ENCODE results near the gene TIAM1.

Gene TIAM1, protein sequence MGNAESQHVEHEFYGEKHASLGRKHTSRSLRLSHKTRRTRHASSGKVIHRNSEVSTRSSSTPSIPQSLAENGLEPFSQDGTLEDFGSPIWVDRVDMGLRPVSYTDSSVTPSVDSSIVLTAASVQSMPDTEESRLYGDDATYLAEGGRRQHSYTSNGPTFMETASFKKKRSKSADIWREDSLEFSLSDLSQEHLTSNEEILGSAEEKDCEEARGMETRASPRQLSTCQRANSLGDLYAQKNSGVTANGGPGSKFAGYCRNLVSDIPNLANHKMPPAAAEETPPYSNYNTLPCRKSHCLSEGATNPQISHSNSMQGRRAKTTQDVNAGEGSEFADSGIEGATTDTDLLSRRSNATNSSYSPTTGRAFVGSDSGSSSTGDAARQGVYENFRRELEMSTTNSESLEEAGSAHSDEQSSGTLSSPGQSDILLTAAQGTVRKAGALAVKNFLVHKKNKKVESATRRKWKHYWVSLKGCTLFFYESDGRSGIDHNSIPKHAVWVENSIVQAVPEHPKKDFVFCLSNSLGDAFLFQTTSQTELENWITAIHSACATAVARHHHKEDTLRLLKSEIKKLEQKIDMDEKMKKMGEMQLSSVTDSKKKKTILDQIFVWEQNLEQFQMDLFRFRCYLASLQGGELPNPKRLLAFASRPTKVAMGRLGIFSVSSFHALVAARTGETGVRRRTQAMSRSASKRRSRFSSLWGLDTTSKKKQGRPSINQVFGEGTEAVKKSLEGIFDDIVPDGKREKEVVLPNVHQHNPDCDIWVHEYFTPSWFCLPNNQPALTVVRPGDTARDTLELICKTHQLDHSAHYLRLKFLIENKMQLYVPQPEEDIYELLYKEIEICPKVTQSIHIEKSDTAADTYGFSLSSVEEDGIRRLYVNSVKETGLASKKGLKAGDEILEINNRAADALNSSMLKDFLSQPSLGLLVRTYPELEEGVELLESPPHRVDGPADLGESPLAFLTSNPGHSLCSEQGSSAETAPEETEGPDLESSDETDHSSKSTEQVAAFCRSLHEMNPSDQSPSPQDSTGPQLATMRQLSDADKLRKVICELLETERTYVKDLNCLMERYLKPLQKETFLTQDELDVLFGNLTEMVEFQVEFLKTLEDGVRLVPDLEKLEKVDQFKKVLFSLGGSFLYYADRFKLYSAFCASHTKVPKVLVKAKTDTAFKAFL (N-terminal part only)

DNA sequence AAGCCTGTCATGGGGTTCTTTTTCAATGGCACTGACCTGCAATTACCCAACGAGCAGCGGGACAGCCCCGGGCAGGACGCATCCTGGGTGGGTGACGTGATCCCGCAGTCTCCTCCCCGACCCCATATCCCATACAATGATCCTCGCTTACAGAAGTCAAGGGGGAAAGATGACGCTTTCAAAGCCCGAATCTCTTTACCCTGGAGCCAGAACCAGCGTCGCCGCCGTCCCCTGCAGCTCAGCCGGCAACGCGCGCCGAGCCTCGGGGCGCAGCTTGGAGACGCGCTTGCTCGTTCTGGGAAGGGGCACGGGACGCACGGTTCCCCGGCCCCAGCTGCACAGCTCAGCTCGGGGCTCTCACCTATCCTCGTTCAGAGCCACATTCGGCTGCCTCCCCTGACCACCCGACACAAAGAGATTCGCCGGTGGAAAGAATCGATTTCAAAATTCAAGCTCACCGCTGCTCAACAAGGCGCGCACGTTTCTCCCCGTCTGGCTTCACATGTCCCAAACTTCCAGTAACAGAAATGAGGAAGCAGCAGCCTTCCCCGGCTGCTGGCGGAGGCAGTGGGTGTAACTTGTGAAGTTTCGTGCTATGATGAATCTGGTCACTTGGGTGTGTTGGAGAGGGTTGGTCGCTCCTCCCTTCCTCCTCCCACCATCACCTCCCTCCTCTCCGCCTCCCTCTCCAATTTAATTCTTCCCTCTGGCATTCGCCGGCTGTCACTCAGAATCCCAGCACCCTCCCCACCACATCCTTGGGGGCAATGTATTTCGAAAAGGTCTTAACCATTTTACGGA, at the start of gene TIAM1:
TSS of gene TIAM1 (minus strand) at position 582 of the 801 bp plus-strand sequence. CDS start 77,289 bp downstream, outside the sequence.
- DNase-seq, result no peak

DNA sequence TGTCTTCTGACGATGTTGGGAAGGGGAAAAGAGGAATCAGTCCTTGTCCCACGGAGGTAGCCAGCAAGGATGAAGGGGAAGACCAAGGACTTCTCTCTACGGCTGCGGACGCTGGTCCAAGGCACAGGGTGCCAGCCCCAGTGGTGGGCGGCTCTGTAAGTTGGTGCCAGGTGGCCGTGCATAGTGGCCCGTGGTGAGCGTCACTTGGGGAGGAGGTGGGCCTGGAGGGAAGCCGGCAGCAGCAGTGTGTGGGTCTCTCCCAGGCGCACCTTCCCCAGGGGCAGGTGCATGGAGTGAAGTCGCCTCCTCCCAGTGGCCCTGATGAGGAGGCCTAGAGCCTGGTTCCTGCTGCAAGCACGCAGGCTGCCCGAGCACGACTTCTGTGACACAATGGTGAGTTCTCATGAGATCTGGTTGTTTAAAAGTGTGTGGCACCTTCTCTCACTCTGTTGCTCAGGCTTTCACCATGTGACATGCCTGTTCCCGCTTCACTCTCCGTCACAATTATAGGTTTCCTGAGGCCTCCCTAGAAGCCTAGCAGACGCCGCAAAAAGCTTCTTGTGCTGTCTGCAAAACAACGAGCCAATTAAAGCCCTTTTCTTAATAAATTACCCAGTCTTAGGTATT, 43.6 kb upstream of the TIAM1 start:
- no peak for DNase-seq

DNA sequence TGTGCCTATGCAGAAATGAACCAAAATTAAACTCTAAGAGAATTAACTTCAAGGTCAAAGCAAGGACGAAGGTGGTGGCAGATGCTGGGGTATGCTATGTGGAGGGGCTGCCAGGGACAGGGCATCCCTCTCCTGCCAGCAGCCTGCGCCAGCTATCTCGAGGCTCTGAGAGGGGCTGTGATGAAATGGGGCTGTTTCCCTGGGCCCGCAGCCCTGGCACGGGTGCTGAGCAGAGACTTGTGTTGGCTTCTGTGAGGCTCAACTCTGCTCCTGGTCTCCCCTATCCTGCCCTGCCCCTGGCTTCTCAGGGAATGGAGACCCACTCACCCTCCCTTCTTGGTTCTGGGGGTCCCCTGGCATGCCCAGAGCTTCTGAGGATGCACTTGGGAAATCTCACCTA, 41.9 kb upstream of the TIAM1 start:
- DNase-seq, result no peak

DNA sequence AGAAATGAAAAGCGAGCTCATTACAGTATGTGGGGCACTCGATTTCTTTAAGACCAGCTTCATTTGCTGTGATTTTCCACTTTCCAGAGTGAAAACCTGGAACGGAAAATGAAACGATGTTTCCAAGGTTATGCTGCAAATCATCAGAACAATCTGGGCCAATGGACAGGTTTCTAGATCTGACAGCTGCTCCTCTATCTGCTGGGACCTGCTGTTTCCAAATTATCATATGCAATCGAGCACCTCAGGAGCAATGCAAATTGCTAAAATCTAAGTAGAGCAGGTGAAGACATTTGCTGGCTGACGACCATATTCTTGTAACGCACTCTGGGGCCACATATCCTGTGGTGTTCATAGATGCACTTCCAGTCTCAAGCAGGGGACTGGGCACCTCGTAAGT, 39.7 kb upstream of the TIAM1 start:
- DNase-seq, result no peak

DNA sequence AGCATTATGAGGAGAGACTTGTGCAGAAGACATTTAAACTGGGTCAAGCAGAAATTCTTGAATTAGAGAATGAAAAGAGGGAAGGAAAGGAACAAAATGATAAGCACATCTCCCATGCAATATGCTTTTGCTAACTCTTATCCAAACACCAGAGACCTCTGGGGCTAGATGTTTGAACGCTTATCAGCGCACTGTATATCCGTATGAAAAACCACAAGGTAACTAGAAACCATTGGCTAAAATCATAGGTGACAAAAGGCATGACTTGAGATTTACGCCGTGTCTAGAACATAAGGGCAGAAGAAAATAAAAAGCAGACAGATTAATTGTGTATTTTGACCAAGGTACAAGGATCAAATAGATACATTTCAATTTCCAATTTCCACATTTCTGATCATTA, 38.0 kb upstream of the TIAM1 start:
- DNase-seq, result no peak

DNA sequence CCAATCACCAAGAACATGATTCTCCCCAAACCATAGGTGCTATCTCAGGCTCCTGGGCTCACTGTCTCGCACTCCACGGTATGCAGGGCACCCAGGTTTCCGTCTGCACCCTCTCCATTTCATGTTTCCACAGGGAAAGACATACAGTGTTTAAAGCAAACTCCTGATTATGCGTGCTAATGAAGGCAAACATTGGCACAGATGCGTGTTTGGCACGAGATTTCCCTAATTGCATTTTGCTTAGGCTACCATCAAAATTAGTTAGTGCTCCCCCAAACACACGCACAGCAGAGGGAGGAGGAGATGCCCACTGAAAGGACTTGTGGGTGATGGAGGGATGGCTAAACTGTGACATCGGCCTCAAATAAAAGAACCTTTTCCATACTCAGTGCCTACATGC, 32.2 kb upstream of the TIAM1 start:
- no peak for DNase-seq

DNA sequence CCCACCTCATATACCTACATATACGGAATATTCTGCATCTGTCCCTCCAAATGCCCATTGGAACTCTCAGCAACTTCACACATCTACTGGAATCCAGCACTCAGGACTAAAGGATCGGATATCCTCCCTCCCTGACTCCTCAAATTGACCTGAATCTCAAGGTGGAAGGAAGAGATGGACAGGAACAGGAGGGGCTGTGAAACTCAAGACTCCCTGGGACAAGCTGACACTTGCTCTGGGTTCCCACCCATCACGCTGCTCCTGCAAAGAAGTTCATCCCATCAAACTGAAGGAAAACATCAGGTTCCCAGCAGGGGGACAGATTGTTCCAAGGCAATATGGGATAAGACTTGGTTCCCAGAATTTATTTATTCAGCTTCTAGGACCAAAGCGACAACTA, 30.3 kb upstream of the TIAM1 start:
- no peak for DNase-seq

DNA sequence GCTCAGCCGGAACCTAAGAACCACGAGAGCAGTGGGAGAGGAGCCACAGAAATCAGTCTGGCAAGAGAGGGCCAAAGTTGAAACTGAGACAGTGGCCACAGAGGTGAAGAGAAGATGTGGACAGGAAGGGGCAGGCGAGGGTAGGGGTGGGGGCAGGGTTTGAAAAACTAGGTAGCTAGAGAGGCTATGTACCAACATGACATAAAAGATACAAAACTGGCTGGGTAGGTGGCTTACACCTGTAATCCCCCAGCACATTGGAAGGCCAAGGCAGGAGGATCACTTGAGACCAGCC, 28.4 kb upstream of the TIAM1 start:
- DNase-seq, result no peak

DNA sequence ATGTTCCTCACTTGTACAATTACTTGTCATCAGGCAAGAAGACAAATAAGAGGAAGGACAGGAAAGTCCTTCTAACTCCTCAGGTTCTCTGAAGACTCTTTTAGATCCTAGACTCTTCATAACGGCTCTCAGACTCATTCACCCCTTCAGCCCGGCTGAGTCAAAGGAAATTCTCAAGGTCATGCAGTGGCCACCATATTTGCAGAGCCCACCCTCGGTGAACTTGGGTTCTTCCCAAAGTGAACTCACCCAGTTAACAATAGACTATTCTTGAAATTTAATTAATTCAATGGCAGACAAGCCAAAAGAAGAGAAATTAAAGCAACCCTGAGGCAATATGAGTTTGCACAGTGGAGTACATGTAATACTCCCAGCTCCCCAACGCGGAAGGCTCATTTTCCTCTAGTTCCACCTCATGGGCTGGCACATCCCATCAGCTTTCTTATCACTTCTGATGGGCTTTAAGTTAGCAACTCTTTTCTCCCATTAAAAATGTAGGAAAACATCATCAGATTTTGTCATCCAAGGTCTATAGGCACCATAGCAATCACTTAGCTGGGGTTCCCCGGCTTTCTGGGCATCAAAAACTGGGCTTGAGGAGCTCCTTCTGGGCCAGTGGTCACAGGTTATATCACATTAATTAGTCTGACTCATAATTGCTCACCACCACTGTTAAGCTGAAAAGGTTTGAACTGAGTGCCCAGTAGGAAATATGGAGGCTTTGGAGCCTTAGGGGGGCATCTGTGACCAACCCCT, 27.8 kb upstream of the TIAM1 start:
- DNase-seq, result no peak

DNA sequence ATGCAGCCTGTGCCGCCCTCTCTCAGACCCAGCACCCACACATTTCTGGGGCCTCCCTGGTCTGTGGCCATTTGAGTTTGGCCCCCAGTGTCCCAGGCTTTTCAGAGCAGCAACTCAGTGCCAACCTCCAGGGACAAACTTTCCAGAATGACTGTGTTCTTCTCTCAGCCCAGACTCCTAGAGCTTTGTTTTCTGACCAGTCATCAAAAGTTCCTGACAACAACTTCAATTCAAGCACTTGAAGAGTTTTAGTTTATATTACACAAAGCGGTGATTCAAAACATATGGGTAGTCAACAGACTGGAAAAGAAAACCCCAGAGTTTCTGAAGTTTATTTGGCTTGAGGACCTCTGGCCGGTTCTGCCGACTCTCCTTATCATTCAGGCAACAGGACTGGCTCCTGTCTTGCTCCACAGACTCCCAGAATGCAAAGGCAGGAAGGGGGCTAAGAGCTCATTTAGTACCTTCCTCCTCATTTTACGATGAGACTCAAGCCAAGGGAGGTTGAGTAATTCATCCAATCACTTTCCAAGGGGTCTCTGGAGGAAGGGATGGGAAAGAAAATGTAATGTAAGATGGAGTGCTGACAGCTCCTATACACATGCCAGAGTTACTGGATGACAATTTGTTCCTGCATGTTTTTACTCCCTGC, 27.0 kb upstream of the TIAM1 start:
- DNase-seq, result no peak

DNA sequence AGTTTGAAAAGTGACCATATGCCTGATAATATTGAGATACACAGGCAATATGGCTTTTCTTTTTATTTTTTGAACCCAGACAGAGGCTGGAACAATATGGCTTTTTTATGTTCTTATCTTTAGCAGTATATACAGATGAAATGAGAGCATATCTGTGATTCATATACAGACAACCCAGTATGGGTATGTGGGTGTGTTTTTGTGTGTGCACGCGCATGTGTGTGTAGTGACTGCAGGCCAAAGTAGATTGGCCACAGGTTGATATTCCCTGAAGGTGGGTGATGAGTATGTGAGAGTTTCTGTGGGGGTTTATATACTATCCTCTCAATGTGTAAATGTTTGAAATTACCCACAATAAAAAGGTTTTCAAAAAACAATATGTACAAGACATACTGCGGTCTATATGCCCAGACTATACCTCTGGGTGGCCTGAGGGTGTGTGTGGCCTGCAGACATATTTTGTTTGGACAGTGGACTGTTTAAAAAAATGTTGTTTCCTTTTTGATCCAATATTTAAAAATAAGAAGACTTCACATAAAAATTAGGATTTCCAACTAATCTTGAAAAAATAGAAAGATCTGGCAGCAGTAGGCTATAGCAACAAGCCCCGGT, 26.3 kb upstream of the TIAM1 start:
- DNase-seq, result no peak

DNA sequence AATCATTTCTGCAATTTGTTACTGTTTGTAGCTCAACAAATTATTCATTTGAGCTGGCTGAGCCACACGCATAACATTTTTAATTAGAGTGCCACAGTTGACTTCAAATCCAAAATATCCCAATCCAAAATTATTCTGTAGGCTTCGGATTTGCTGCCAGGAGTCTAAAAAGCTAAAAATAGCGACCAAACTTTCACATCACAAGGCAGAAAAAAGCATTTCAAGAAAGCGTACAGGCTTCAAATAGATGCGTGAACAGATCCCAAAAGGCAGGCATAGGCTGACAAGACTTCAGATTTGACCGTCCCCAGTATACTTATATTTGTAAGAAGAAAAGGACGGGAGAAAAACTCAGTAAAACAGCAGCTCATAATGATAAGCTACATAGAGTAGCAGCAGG, 24.3 kb upstream of the TIAM1 start:
- no peak for DNase-seq

DNA sequence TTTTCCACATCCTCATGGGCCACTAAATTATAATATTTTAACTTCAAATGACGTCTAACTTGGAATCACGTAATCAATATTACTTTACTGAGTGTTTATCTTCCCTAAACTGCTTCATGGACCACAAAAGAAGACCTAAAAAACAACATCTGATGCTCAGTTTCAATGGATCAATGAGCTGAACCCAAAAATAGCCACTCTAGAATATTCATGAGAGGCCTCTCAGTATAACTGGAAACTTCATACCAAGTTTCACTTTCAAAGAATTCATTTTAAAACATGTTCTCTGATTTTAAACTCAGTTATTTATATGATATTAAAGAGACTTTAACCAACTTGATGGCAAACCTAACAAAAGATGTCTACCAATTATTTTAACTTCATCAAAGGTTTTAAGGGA, 23.7 kb upstream of the TIAM1 start:
- no peak for DNase-seq

DNA sequence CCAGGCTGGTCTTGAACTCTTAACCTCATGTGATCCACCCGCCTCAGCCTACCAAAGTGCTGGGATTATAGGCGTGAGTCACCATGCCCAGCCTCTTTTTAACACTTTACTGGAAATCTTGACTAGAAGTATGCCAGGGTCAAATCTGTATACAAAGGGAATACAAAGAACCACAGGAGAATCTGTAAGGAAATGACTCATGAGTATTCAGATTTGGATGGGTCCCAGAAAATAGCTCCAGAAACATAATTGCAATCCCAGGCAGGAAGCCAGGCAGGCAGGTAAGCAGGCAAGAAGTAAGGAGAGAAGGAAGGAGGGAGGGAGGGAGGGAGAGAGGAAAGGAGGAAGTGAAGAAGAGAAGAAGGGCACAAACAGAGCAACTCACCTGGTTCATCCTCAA, 22.8 kb upstream of the TIAM1 start:
- DNase-seq, result no peak

DNA sequence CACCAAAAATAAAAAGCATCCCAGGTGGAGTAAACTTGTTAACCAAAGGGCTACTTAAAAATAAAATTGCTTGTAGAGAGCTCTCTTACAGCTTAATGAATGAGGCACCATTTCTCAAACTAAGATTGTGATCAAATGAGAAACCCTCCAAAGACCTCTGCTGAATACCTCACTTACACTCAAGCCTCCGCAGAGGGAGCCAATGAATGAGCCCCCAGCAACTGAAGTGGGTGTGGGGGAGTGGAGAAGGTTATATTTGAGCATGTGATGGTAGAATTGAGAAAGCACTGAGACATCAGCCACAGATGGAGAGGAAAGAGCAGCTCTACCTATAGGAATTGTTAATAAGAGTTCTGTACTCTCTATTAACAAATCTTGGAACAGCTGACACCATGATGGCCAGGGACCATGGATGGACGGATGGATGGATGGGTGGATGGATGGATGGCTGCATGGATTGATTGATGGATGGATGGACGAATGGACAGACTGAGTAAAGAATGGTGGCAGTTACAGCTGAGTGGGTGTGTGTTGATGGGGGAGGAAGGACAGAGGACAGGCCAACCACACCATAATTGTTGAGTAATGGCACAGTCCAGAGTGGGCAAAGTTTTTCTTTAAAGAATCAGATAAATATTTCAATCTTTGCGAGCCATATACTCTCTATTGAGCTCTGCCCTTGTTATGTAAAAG, 20.3 kb upstream of the TIAM1 start:
- no peak for DNase-seq

DNA sequence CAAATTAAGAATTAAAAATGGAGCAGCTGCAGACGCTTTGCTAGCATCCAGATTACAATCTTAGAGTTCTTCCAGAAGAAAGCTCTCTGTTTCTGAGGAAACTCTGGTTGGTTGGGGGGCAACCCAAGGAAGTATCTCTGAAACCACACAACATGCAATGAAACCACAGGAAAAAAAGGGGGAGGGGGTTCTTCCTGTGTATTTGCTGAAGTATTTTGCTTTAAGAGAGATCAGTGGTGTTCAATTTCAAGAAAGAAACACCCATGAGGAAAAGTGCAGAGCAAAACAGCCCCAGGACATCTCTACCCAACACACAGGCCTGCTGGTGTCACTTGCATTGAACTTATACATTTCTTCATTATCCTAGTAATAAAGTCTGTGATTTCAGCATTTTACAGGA, 19.7 kb upstream of the TIAM1 start:
- no peak for DNase-seq

DNA sequence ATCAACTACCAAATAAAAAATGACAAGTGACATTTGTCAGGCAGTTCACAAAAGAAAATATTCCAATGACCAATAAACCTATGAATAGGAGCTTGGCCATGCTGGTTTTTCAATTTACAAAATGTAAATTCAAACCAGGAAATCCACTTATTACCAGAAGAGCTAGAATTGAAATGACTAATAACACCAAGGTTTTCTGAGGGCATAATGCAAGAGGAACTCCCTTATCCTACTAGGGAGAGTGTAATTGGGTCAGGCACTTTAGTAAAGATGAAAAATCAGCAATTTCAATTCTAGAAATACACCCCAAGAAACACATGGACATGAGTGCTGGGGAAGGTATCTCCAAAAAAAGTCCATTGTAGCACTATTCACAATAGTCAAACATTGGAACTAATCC, 16.7 kb upstream of the TIAM1 start:
- DNase-seq, result no peak

DNA sequence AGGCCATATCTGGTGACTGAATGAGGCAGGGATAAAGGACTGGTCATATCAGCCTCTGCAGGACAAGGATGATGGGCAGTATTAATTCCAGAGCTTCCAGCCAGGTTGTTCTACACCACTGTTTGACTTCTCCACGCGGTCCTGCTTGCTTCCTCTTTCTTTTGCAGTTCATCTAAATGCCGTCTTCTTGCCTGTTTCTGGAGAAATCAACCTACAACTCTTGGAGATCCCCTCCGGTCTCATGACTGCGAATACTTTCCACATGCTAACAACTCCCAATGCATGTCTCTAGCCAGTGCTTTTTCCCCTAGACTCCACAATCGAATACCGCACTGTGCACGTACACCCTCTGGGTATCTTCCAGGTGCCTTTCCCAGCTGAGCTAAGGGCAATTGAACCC, 14.1 kb upstream of the TIAM1 start:
- no peak for DNase-seq

DNA sequence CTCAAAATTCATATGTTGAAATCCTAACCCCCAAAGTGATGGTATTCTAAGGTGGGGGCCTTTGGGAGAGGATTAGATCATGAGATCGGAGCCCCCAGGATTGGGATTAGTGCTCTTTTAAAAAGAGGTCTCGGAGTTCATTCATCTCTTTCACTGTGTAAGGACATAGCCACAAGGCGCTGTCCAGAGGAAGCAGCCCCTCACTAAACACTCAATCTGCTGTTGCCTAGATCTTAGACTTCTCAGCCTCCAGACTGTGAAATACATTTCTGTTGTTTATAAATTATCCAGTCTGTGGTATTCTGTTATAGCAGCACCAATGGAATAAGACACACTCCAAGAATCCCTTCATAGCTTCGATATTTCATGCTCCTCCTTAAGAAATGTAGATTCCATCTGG, 12.4 kb upstream of the TIAM1 start:
- DNase-seq, result no peak
